C4-2B (cell line): ENCODE results near the gene COBL.

Source experiments
- H3K27ac ChIP-seq: fragments of 450-650 bp; 2 replicates; pipeline ENCODE4 v1.5.1; 2017
- CTCF ChIP-seq: fragments of 450-650 bp; conservative IDR thresholded peaks from 2 replicates; pipeline ENCODE4 v1.5.1; 2017; ENCODE audit warnings: mild to moderate bottlenecking
- ZFX ChIP-seq: fragments of 450-650 bp; IDR thresholded peaks from 2 replicates; pipeline ENCODE4 v1.6.1; 2017

The COBL gene

DNA sequence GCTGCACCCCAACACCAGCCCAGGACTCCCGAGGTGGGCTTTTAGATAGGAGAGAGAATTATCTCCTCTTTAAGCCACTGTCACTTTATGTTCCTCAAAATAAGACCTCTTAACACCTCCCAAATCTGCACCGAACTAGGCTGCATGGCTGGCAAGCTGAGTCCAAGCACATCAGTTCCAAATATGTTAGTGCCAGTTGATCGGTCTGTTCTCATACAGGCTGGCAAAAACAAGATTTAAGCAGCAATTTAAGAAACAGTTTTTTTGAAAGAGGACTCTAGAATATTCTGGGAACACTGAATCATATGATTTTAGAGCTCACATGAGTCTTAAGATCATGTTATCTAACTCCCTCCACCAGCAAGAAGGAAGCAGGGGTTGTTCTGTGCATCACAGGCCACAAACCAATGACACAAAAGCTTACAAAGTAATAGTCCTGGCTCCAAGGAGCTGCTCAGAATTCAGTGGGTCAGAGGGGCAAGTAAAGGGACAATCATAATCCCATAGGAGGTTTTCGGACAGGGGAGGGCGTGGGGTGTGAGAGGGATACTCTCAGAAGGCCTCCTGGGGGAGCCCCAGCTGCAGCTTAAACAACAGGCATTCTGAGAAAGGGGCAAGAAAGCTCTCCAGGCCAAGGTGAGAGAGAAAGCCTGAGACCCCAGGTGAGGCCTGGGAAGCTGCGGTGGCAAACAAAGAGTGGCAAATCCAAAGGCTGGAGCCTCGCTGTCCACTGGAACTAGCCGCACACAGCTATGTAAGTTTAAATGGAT, 7.1 kb downstream of the COBL start:
- H3K27ac ChIP-seq = no peak overlapping the region
- TF ChIP-seq CTCF = no peak
- TF ChIP-seq ZFX = no peak

- TF ChIP-seq ZFX (no peak), CTCF (no peak)
- H3K27ac ChIP-seq = no peak overlapping the region
Measured at GRCh38 chr7:51308696-51309095, 7.9 kb downstream of the COBL start.

DNA sequence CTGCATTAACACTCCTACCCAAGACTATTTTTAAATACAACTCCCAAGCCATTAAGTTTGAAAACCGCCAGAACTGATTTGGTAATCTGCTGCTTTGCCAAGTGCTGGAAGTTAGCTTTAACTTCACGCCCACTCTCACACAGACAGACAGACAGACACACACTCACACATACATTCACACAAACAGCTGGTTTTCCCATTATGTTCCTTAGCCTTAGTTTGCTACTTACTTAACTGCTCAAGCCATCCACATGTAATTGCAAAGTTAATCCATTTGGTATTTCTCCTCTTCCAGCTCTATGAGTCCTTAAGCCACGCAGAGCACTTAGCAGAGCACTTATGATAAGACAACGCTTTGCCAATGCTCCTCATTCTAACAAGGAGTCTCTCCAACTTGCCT, 8.3 kb downstream of the COBL start:
- no peak overlapping the region for H3K27ac ChIP-seq
- no peak for TF ChIP-seq CTCF

- TF ChIP-seq CTCF (no peak), ZFX (no peak)
- H3K27ac ChIP-seq = no peak overlapping the region
Measured at GRCh38 chr7:51307651-51308210, 8.9 kb downstream of the COBL start.

GRCh38 chr7:51306761-51307160, 9.8 kb downstream of the COBL start:
- TF ChIP-seq ZFX = no peak
- TF ChIP-seq CTCF = no peak
- H3K27ac ChIP-seq = no peak overlapping the region

DNA sequence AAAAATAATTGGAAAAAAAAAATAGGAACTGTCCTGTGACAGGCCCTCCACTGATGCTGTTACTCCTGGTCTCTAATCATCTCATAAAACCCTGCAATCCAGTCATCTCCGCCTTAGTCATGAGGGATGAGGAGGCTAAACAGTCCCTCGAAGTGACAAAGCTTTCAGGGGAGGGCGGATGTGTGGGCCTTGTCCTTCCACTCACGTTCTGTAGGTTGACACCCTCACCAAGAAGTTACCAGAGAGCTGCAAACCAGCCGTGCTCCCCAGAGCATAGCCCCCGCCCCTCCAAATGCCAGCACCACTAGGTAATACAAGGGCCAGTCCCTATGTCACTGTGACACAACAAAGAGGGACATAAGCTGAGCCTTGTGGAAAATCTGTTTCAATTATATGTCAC, 11.9 kb downstream of the COBL start:
- no peak overlapping the region for H3K27ac ChIP-seq
- TF ChIP-seq CTCF (no peak), ZFX (no peak)

DNA sequence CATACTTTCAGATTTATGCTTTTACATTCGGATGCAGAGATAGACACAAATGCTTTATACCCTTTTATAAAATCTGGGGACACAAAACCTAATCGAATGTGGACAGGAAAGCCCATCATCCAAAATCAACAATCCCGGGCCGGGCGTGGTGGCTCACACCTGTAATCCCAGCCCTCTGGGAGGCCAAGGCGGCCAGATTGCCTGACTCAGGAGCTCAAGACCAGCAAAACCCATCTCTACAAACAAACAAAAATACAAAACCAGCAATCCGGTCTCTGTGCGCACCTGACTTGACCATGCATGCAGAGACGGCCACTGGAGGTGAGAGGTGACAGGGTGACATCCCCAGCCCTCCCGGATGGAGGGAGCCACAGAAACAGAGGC, 13.5 kb downstream of the COBL start:
- TF ChIP-seq ZFX = no peak
- no peak for TF ChIP-seq CTCF
- H3K27ac ChIP-seq = no peak overlapping the region
